ENCODE measurements around the gene SLC2A1.

The SLC2A1 gene

GRCh38 chr1:42979896-42980800 lies 21.5 kb upstream of the SLC2A1 start:
- DNase-seq (ENCODE audit: low read depth in 3 of 3), result no peak

DNA sequence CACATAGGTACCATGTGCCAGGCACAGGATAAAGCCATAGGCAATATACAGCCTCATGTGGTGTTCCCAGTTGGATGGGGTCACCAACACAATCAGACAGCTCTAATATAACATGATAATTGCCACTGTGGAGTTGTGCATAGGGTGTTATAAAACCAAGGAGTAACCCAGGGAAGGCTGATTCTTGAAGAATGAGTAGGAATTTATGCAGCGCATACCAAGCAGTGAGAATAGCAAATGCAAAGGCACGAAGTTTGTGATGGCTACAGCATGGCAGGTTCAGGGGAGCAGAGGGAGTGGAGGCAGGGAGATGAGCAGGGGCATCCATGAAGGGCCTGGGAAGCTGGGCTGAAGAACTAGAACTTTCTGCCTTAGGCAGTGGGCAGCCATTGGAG lies 20.4 kb upstream of the SLC2A1 start:
- no peak for DNase-seq (ENCODE audit: low read depth in 3 of 3)

GRCh38 chr1:42978317-42979035 lies 19.8 kb upstream of the SLC2A1 start:
- DNase-seq (ENCODE audit: low read depth in 3 of 3), result no peak

DNA sequence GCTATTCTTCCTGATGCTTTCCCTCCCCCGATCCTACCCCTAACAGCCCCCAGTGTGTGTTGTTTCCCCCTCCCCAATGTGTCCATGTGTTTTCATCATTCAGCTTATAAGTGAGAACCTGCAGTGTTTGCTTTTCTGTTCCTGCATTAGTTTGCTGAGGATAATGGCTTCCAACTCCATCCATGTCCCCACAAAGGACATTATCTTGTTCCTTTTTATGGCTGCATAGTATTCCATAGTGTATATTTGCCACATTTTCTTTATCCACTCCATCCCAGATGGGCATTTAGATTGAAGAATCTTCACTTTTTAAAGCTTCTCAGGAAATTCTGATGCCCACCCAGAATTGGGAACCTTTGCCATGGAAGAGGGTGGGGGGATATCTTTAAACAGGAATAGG lies 19.0 kb upstream of the SLC2A1 start:
- DNase-seq (ENCODE audit: low read depth in 3 of 3), result no peak

GRCh38 chr1:42975561-42976225 lies 17.0 kb upstream of the SLC2A1 start:
- DNase-seq (ENCODE audit: low read depth in 3 of 3), result no peak

- no peak for DNase-seq (ENCODE audit: low read depth in 3 of 3)
These were observed 16.2 kb upstream of the SLC2A1 start for GRCh38 chr1:42974767-42975437.

GRCh38 chr1:42973799-42974198 lies 15.1 kb upstream of the SLC2A1 start:
- no peak for DNase-seq (ENCODE audit: low read depth in 3 of 3)

DNA sequence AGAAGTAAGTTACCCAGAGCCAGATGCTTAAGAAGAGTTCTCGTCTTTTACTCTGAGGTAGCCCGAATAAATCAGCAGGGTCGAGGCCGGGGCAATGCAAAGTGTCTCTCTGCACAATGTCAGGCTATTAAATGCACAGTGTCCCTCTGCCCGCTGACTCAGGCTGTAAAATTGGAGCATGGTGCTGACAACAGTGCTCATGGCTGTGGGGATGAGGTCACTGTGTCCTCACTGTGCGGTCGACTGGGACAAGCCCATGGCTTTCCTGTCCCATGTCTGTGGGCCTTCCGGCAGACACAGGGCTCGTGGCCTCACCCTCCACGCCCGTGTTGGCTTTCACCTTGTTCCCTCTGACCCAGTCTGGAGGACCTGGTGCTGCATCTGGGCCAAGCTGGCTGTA lies 14.6 kb upstream of the SLC2A1 start:
- DNase-seq (ENCODE audit: low read depth in 3 of 3), result no peak

- no peak for DNase-seq (ENCODE audit: low read depth in 3 of 3)
These were observed 13.2 kb upstream of the SLC2A1 start for GRCh38 chr1:42971841-42972291.

GRCh38 chr1:42970143-42970542 lies 11.5 kb upstream of the SLC2A1 start:
- no peak for DNase-seq (ENCODE audit: low read depth in 3 of 3)

DNA sequence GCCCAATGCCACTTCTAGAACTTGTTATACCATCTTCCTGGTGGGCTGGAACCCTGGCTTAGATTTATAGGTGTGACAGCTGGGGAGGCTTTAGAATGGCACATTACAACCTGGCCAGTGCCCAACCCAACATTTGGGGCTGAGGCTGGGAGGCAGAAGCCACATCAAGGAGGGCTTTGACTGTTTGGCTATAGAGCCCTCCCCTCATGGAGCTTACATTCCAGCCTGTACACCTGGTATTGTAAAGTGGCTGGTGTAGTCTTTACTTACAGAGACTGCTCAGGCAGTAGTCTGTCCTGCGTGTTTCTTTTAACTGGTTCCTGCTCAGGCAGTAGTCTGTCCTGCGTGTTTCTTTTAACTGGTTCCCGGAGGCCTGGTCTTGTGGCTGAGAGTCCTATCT lies 10.0 kb upstream of the SLC2A1 start:
- no peak for DNase-seq (ENCODE audit: low read depth in 3 of 3)

GRCh38 chr1:42966688-42967612 lies 8.3 kb upstream of the SLC2A1 start:
- no peak for DNase-seq (ENCODE audit: low read depth in 3 of 3)

GRCh38 chr1:42965378-42965777 lies 6.7 kb upstream of the SLC2A1 start:
- no peak for DNase-seq (ENCODE audit: low read depth in 3 of 3)

GRCh38 chr1:42964044-42964812 lies 5.6 kb upstream of the SLC2A1 start:
- DNase-seq (ENCODE audit: low read depth in 3 of 3), result no peak

DNA sequence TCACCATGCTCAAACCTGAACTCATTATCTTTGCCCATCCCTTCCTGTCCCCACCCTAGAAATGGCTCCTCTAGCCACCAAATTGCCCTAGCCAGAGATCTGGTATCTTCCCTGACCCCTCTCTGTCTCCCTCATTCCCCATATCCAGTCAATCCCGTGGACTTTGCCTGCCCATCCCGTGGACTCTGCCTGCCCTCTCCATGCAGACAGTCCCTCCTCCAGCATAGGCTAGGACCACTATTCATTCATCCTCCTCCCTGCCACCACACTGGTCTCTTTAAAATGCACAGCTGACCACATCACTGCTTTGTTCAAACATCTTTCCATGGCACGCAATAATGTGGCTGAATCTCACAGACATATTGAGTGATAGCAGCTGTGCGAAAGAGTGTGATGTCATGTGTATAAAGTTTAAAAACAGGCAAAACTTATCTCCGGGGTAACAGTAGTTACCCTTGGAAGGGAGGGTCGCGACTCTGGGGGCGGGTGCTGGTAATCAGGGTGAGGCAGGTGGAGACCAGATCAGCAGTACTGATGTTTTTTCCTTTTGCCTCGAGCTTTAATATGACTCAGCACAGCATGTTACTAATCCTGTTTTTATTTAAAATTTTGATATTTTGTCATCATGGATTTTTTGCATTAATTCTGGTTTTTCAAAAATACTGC lies 4.8 kb upstream of the SLC2A1 start:
- no peak for DNase-seq (ENCODE audit: low read depth in 3 of 3)

- no peak for DNase-seq (ENCODE audit: low read depth in 3 of 3)
These were observed 4.1 kb upstream of the SLC2A1 start for GRCh38 chr1:42962641-42963377.

GRCh38 chr1:42961312-42962091 lies 2.8 kb upstream of the SLC2A1 start:
- DNase-seq (ENCODE audit: low read depth in 3 of 3), result no peak
